NCI-H2227 treated with DMSO at 0.1 percent for 48 hours (cell line): ENCODE results near the gene TTC21A.

ENCODE experiments used
- DNase-seq: peaks from one replicate; lab custom pipeline; 2025; lab: John Stamatoyannopoulos, UW

The TTC21A gene

GRCh38 chr3:39137991-39138803 is 30.7 kb downstream of the TTC21A start:
- no peak for DNase-seq

GRCh38 chr3:39138804-39139415 is 31.4 kb downstream of the TTC21A start:
- no peak for DNase-seq

DNA sequence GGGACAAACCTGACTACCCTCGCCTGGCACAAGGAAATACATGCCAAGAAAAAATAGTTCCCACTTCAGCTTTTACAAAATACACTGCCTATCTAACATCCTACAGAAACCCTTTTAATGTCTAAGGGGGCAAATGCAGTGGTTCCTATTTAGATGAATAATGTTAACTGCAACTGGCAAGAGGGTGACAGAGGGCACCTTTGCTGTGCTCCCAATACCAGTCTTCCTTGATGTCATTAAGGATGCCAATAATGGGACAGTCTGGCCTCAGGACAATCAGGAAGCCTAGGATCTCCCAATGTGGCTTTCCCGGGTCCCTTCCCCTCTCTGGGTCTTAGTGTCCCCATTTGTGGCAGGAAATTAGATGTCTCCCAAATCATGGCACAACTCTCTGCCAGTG is 32.0 kb downstream of the TTC21A start:
- DNase-seq: no peak

DNA sequence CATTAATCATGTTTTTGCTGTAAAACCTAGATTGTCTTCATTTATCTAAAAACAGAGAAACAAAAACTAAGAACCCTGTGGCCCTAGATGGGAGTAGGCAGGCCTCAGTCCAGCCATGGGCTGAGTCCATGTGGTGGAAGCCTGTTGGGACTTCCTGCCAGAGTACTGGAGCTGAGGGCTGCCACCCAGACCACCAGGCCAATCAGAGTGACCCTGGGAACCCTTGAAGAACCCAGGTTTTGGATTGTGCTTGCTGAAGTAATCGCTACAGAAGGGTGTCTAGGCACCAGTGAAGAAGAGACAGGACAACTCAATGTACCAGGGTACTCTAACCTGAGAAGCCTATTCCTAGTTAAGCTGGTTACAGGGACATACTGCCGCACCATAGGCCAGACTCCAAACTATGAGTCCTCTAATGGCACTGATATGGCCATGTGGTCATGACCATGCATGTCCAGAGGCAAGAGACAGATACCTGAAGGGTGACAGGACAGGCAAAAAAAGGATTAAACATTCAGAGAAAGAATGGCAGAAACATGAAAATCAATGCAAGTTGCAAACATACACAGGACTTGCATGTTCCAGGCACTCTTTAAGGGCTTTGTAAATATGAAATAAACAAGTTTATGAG is 33.0 kb downstream of the TTC21A start:
- no peak for DNase-seq

GRCh38 chr3:39141171-39141995 is 33.9 kb downstream of the TTC21A start:
- no peak for DNase-seq

DNA sequence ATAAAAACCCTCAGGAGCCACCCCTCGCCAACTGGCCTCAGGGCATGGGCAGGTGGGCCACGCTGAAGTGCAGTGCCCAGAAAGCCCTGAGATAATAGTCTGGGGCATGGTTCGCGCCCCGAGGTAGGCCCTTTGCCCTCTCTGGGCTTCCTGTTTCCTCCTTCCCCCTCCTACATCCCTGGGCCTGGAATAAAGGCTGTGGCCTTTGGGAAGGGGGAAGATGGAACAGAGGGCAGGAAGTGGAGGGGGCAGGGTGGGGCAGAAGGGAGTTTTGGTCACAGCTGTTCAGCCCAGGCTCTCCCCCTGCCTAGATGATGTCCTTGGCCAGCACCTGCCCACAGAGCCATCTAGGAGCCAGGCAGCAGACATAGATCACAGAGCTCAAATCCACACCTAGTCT is 34.6 kb downstream of the TTC21A start:
- no peak for DNase-seq

- DNase-seq: no peak
These were observed 35.8 kb downstream of the TTC21A start for GRCh38 chr3:39143051-39143885.

DNA sequence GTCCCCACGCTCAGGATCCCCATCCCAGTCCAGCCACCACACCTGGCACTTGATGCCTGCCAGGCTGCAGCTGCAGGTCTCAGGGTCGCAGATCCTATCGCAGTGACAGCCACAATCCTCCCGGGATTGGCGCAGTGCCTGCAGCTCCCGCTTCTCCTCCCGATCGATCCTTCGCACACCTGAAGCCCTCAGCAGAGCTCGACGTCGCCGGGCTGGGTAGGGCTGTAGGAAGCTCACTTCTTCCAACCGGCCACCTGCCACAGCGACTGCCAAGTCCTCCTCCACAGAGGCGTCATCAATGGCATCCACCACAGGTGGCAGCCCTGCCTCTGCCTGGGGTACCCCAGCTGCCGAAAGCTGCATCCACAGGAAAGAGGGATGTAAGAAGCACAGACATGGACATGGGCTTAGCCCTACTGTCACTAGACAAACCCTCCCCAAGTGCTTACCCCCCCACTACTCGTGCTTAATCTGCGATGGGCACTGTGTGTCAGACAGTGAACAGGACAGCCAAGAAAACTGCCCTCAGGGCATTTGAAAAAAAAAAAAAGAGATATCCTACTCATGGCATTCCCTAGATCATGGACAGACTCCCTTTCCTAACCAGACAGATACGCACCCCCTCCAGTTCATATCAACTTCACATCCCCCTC is 36.7 kb downstream of the TTC21A start:
- no peak for DNase-seq

GRCh38 chr3:39144748-39145380 is 37.4 kb downstream of the TTC21A start:
- no peak for DNase-seq

- no peak for DNase-seq
These were observed 38.6 kb downstream of the TTC21A start for GRCh38 chr3:39146083-39146501.

DNA sequence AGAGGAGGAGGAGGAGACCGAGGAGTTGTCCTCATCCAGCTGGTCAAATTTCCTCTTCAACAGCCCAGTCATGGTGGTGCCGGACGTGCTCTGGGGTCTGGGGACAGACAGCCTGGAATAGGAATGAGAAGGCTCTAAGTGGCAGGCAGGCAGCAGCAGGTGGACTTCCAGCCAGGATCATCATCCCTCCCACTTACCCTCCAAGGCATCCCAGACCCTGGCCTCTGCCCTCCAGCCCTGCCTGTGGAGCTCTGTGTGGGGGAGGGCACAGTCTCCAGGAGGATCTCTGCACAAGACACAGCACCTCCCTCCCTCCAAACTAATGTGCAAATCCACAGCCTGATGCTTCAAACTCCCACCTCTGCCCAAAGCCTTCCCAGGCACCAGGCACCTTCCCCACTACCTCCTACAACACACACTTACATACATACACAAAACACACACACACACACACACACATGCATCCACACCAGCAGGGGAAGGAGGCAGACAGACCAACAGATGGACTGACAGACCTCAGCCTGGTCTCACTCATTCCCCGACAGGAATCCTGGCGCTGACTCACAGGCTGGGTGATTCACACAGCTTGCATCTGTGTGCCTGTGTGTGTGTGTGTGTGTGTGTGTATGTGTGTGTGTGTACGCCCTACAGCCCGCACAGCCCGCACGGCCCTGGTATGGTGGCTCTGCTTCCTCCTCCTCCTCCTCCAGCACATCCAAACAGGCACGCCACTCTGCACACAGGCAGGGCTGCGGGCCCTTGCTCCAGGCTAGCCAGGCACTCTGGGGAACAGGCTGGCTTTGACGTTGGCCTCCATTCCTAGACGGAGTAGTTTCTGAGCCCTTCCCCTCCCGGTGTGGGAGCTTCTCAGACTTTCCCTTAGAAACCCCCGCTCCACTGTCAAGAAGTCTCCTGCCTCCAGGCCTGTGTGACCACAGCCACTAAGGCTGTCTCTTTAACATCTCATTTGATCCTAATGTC is 39.4 kb downstream of the TTC21A start:
- DNase-seq: peak; percentile 31

GRCh38 chr3:39147711-39148434 is 40.4 kb downstream of the TTC21A start:
- DNase-seq: no peak

DNA sequence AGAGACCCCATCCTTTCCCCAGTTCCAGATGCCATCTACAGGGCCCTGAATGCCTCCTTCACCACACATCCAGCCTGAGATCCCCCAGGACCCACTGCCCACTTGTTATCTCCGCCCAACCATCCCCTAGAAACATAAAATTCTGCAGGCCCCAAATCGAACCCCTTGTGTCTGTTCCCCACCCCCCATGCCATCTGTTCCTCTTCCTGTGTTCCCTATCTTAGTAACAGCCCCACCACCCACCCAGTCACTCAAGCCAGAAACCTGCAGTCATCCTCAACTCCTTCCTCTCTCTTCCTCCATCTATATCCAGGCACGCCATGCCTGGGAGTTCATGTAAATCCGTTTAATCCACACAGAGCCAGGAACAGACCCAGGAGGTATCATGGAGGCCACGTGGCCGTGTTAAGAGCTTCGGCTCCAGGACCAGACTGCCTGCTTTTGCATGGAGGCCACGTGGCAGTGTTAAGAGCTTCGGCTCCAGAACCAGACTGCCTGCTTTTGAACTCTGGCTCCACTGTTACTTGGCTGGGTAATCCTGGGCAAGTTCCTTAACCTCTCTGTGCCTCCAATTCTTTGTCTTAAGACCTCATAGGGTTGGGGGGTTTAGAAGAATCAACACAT is 41.1 kb downstream of the TTC21A start:
- no peak for DNase-seq

- DNase-seq: no peak
These were observed 41.6 kb downstream of the TTC21A start for GRCh38 chr3:39149059-39149455.

DNA sequence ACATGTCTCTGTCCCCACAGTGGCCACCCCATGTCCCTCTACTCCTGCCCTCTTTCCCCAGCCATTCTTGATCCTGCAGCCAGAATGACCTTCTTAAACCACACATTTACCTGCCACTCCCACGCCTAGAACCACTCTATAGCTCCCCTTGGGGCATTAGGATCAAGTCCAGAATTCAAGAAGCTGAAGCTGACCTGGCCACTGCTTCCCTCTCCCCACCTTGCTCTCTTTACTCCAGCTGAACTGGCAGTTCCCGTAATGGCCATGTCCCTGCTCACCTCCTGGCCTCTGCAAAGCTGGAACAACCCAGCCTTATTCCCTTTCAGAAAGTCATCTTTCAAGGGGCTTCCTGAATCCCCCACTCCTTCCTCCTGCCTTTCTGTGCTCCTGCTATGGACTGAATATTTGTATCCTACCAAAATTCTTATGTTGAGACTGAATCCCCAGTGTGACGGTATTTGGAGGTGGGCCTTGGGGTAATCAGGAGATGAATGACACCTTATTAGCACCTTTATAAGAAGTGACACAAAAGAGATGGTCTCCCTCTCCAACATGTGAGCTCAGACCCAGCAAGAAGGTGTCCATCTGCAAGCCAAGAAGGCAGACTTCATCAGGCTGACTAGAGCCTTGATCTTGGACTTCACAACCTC is 42.1 kb downstream of the TTC21A start:
- DNase-seq: no peak

- no peak for DNase-seq
These were observed 42.8 kb downstream of the TTC21A start for GRCh38 chr3:39150148-39150802.
